CD4-positive, alpha-beta T cell treated with Interferon gamma for 1 hour (primary cell): ENCODE measurements around the gene SP100.
"Not testable (repeated sequence)": the region's sequence is repeated elsewhere in the genome, so short reads cannot be mapped to it uniquely, and the experiment has no call there.

Experiments used
- DNase-seq: peaks from one replicate; pipeline ENCODE4 v3.0.0-alpha.2; 2020

SP100 gene

GRCh38 chr2:230422149-230422548 lies 6.1 kb downstream of the SP100 start:
- no peak for DNase-seq

- DNase-seq, result no peak
Measured at GRCh38 chr2:230423851-230424458, 8.0 kb downstream of the SP100 start.

- no peak for DNase-seq
Measured at GRCh38 chr2:230425377-230425776, 9.4 kb downstream of the SP100 start.

- no peak for DNase-seq
Measured at GRCh38 chr2:230429513-230429912, 13.5 kb downstream of the SP100 start.

- no peak for DNase-seq
Measured at GRCh38 chr2:230430957-230431910, 15.2 kb downstream of the SP100 start.

- DNase-seq, result no peak
Measured at GRCh38 chr2:230434677-230435324, 18.8 kb downstream of the SP100 start.

- no peak for DNase-seq
Measured at GRCh38 chr2:230435431-230435830, 19.4 kb downstream of the SP100 start.

- not testable (repeated sequence) for DNase-seq
Measured at GRCh38 chr2:230439121-230439520, 23.1 kb downstream of the SP100 start.

GRCh38 chr2:230439590-230439989 lies 23.6 kb downstream of the SP100 start:
- no peak for DNase-seq

GRCh38 chr2:230441227-230441897 lies 25.4 kb downstream of the SP100 start:
- peak; percentile 46 for DNase-seq

- no peak for DNase-seq
Measured at GRCh38 chr2:230443541-230443940, 27.5 kb downstream of the SP100 start.

- DNase-seq, result no peak
Measured at GRCh38 chr2:230444832-230445231, 28.8 kb downstream of the SP100 start.

- no peak for DNase-seq
Measured at GRCh38 chr2:230447036-230447435, 31.0 kb downstream of the SP100 start.

- DNase-seq, result peak; percentile 53
Measured at GRCh38 chr2:230447455-230448451, 31.8 kb downstream of the SP100 start.

- no peak for DNase-seq
Measured at GRCh38 chr2:230449901-230450467, 34.0 kb downstream of the SP100 start.

- no peak for DNase-seq
Measured at GRCh38 chr2:230453006-230453405, 37.0 kb downstream of the SP100 start.

- DNase-seq, result no peak
Measured at GRCh38 chr2:230455005-230455684, 39.1 kb downstream of the SP100 start.

GRCh38 chr2:230457073-230457768 lies 41.2 kb downstream of the SP100 start:
- peak; percentile 17 for DNase-seq

GRCh38 chr2:230457793-230458192 lies 41.8 kb downstream of the SP100 start:
- DNase-seq, result no peak

- no peak for DNase-seq
Measured at GRCh38 chr2:230459216-230459615, 43.2 kb downstream of the SP100 start.
